Subcutaneous adipose tissue (tissue), 4 donors: ENCODE measurements around the gene HDAC11. TPM values are rescaled to one million over a fixed set of nuclear protein-coding genes. Genes with fewer than 3 reads are reported as not detected.

Experiments used
- total RNA-seq, 4 donors: library from RNA; depleted of rRNA; stranded (reverse); fragments of >200 nt; gene quantifications; one replicate each; pipeline ENCODE4 v1.1.0, GENCODE V29; 2016
- TF ChIP-seq, protein P1 (sequence below): fragments of 450-650 bp; IDR thresholded peaks from one replicate; pipeline ENCODE4 v1.5.1; 2016; ENCODE audit warnings: low read depth, mild to moderate bottlenecking, control low read depth, antibody characterized with exemption, moderate library complexity

Gene HDAC11
- total RNA-seq, 4 donors from 2014 or later: 4.9 to 20.9 (median 10.4) TPM

DNA sequence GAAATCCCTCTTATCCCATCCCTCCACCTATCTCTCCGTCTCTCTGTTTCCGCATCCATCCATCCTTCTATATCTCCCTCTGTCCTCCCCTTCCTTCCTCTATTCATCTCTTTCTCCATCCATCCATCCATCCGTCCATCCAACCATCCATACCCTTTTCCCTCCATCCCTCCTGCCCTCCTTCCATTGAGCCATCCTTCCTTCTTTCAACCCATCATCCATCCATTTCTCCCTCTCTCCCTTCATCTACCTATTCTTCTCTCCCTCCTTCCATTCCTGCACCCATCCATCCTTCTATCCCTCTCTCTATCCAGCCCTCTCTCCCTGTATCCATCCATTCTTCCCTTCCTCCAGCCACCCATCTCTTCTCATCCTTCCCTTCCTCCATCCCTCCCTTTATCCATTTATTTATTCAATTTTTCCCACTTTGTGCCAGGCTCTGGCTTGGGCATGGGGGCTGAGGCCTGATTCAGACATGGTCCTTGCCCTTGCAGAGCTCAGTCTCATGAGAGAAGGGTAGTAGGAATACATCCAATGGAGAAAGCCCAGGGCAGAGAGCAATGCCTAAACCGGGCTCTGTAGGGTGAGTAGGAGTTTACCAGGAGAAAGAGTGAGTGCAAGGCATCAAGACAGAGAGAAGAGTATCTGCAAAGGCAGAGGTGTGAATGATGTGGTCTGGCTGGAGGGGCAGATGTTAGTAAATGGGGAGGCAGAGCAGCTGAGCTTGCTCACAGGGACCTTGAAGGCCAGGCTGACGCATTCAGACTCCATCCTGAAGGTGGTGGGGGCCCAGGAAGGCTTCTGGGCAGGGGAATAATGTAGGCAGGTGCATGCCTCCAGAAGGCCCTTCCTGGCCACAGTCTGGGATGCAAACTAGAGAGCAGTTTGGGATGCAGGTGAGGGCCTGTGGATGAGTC, 49.3 kb downstream of the HDAC11 start:
- TF ChIP-seq, protein P1, sequence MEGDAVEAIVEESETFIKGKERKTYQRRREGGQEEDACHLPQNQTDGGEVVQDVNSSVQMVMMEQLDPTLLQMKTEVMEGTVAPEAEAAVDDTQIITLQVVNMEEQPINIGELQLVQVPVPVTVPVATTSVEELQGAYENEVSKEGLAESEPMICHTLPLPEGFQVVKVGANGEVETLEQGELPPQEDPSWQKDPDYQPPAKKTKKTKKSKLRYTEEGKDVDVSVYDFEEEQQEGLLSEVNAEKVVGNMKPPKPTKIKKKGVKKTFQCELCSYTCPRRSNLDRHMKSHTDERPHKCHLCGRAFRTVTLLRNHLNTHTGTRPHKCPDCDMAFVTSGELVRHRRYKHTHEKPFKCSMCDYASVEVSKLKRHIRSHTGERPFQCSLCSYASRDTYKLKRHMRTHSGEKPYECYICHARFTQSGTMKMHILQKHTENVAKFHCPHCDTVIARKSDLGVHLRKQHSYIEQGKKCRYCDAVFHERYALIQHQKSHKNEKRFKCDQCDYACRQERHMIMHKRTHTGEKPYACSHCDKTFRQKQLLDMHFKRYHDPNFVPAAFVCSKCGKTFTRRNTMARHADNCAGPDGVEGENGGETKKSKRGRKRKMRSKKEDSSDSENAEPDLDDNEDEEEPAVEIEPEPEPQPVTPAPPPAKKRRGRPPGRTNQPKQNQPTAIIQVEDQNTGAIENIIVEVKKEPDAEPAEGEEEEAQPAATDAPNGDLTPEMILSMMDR: no peak

GRCh38 chr3:13530241-13531009, 50.3 kb downstream of the HDAC11 start:
- TF ChIP-seq, protein P1: no peak

DNA sequence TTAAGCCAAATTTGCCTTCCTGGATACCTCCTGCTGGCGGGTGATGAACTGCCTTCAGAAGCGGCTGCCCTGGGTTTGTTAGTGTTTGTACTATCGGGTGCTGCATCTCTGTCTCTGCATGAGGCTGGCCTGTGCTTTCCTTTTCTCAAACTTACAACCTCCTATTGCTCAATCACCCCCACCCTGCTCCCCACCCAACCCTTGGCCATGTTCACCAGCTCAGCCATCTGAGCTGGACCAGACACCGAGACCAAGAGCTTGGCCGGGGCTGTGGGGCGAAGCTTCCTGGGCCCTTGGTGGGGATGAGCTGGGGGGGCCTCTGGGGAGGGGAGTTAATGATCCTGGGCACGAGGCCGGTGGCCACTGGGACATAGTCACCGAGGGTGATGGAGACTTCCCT, 52.0 kb downstream of the HDAC11 start:
- TF ChIP-seq, protein P1: no peak

DNA sequence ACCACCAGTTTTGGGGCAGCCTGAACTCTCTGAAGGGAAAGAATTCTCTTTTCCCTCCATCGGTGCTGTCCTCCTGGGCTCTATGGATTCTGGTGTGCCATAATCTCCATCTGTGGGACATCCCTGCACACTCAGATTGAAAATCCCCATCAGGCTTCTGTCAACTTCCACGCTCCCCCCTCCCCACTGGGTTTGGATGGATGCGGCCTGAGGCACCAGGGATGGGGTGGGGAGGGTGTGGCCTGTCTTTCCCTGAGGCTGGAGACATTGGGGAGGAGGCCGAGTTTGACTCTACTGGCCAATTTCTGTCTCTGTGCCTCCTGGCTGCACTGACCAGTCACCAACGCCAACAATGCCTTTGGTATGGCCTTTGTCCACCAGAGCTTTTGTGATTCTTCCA, 52.5 kb downstream of the HDAC11 start:
- TF ChIP-seq, protein P1: no peak

DNA sequence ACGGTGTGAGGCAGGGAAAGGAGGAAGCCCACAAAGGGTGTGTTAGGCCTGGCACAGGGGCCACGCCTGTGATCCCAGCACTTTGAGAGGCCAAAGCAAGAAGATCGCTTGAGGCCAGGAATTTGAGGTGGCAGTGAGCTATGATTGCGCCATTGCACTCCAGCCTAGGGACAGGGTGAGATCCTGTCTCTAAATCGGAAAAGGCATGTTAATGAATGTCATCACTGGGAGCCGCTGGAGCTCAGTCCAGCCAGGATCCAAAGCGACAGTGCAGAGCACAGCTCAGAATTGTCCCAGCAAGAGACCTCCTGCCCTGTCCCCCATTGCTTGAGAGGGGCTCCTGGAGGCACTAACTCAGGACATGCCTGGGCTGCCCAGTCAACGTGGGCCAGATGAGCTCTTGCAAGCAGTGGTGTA, 53.8 kb downstream of the HDAC11 start:
- TF ChIP-seq, protein P1: no peak

GRCh38 chr3:13535526-13535875, 55.4 kb downstream of the HDAC11 start:
- TF ChIP-seq, protein P1: no peak

DNA sequence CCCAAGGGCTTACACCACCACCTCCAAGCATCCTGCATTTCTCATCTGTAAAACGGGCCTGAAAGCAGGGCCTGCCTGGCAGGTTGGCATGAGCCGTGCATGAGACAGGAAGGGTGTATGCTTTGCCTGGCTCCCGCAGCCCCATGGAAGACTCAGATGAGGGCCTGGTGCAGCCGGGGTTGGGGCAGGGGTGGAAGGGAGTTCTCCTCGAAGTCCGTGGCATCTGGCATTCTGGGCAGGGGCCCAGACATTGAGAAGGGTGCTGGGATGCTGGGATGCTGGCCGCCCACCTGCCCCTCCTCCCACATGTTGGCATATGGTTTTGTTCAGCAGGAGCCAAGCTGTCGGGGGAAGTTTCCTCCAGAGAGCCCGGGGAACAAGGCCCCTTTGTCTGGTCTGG, 55.8 kb downstream of the HDAC11 start:
- TF ChIP-seq, protein P1: no peak
